IPS-NIHi7 (cell line): ENCODE measurements around the gene PRPF4.
"Not testable (repeated sequence)": the region's sequence is repeated elsewhere in the genome, so short reads cannot be mapped to it uniquely, and the experiment has no call there.

Source experiments
- DNase-seq: peaks from one replicate; pipeline ENCODE4 v3.0.0; 2012; ENCODE audit warnings: mixed read lengths; ENCODE audit errors: extremely low spot score

The PRPF4 gene

DNA sequence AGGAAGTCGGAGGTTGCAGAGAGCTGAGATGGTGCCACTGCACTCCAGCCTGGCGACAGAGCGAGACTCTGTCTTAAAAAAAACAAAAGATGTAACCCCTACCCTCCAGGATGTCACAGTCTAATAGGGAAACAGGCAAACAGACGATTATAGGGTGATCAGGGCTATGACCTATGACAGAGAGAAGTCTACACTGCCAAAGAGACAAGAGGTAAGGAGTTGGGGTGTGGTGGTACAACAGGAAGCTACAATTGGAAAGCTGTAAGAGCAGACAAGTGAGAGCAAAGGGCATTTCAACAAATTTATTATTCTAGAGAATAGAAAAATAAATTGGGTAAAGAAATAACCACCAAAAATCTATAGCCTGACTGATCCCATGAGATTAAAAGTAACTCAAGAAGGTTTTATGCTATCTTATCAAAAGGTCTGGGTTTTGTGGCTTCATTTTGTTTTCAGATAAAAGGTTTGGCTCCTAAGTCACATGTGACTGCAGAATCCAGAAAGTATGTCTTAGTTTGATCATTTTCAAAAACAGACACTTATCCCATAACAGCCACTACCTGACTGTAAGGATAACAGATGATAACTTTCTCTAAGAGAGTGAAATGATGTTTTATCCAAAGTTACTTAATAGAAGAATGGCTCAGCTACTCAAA is 7.4 kb upstream of the PRPF4 start:
- no peak for DNase-seq

DNA sequence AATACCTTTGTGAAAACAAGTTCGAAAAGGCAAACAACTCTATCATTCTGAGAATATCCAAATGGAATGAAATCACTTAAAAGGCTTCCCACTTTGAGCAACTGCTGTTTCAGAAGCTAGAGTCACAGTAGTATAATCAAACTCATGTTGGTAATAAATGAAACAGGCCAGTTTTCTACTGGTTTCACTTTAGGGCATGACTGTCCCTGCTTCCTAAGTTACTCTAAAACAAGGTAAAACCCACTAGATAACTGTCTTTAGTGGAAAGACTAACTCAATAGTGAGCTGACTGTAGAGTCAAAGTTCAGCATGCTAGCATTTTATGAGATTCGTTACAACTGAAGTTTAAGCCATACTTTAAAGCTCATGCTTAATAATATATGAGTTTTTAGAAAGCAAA is 6.1 kb upstream of the PRPF4 start:
- no peak for DNase-seq

DNA sequence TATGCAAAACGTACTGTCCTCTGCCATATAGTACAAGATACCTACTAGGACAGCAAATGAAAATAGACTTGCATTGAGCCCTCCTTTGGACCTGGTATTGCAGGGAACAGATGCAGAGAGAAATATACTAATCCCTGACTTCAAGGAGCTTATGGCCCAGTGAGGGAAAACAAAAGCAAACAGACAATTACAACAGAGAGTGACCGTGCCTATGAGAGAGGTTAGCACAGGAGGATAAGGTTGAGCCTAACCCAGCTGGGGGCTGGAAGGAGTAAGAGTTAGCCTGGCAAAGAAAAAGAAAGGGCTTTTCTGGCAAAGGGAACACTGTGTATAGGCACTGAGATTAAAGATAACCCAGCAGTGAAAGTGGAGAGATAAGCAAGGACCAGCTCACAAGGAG is 5.6 kb upstream of the PRPF4 start:
- no peak for DNase-seq

DNA sequence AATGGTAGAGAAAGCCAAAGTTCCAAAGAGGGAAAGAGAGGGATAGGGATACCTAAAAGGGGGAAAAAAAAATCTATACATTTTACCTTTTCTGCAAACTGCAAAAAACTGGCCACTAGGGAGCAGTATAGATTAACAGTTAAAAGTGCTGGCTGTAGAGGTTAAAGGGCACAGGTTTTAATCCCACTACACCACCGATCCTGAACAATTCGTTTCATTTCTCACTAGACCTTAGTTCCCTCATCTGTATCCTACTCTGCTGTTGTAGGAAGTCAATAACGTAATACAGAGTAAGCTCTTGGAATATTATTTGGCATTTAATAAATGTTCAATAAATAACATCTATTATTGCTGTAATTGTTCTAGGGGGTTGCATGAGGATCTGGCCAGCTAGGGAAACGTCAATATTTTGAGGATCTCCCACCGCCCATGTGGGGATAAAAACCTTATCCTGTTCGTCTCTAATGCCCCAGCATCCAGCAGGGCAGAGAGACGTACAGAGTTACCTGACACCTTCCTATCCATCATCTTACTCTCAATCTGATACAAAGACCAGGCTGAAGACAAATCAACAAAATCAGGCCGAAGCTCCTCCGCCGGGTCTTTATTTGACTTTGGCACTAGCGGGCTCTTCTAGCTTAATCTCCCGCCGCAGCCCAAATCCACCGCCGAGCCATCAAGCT is 843 bp upstream of the PRPF4 start:
- peak; percentile 62 for DNase-seq

DNA sequence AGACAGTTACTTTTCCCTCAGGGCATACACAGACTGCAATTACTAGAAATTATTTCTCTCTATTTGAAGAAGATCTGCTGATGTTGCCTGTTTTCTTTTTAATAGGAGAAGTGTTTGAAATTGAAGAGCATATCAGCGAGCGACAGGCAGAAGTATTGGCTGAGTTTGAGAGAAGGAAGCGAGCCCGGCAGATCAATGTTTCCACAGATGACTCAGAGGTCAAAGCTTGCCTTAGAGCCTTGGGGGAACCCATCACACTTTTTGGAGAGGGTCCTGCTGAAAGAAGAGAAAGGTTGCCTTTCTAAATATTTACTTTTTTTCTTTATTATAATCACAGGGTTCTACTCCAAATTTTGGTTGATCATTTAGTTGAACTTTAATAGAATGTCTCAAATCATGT is 3.4 kb downstream of the PRPF4 start:
- DNase-seq: no peak

- no peak for DNase-seq
Measured at GRCh38 chr9:113281356-113281755, 5.9 kb downstream of the PRPF4 start.

GRCh38 chr9:113289091-113289490 is 13.6 kb downstream of the PRPF4 start:
- DNase-seq: no peak

GRCh38 chr9:113290052-113290607 is 14.7 kb downstream of the PRPF4 start:
- DNase-seq: no peak

- no peak for DNase-seq
Measured at GRCh38 chr9:113293285-113293878, 17.9 kb downstream of the PRPF4 start.

GRCh38 chr9:113296247-113296646 is 20.8 kb downstream of the PRPF4 start:
- DNase-seq: not testable (repeated sequence)

- no peak for DNase-seq
Measured at GRCh38 chr9:113296796-113297558, 21.5 kb downstream of the PRPF4 start.

GRCh38 chr9:113298311-113298710 is 22.9 kb downstream of the PRPF4 start:
- no peak for DNase-seq

DNA sequence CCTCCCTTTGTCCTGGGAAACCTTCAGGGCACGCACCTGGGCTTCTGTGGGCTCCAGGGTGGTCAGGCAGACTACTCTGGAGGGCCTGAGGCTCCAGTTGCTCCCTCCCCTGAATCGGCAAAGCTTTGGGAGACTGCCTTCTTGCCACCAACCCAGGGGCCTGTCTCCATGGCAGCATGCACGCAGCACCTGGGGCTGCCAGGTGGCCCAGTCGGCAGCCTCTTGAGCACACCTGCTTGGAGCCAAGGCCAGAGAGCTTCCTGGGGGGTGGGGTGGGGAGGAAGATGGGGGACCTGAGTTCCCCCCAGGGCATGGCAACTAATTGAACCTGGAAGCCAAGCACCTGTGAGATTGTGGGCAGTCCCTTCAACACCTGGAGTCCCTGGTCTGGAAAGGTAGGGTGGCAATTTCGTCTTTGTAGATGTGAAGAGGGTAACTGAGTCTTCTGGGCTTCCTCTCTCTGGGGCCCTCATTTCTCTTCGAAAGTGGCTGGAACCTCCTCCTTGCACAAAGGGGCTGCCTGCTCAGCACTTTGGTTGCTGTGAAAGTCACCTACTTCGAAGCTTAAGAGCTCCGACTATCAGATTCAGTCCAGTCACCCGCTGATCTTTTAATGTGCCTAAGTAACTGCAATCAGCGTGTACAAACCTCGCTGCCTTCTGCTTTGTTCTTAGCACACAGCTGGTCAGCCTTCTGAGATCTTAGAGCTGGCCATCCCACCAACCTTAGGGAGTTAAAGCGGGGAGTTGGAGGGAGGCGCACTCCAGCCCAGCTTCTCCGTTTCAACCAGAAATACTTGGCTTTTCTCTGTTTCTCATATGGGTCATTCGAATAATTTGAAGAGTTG is 23.7 kb downstream of the PRPF4 start:
- DNase-seq: no peak

DNA sequence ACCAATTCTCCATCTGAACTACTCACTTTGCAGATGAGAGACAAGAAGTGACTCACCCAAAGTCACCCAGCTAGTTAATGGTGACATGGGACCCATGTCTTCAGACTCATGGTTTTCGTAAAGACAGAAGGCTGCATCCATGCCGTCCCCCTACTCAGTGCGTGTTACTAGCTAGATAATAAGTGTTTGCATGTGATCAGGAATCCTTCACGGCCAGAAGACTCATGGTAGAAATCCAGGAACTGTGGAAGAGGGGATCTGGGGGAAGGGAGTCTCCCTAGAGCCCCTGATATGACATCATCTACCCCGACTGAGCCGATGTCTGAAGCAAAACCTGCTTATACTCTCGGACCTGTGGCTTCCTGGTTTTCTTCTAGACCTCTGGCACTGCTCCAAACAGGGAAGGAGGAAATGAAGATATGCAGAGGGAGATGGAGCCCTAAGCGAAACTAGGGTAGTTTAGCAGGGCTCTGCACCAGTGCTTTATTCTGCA is 24.4 kb downstream of the PRPF4 start:
- DNase-seq: no peak

DNA sequence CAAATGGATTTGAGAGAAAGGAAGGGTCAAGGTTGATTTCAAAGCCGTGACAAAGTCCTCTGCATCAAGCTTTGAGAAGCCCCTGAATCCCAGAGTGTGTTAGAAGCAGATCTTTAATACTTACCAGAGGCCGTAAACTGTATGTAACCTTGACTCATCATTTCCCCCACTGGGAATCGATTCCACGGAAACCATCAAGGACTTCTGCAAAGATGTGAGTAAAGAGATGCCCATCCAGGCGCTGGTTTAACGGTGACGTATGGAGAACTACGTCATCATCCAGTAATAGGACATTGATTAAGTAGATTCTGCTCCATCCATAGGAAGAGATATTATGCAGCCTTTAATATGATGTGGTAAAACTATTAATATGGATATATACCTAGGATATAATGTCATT is 26.1 kb downstream of the PRPF4 start:
- no peak for DNase-seq

DNA sequence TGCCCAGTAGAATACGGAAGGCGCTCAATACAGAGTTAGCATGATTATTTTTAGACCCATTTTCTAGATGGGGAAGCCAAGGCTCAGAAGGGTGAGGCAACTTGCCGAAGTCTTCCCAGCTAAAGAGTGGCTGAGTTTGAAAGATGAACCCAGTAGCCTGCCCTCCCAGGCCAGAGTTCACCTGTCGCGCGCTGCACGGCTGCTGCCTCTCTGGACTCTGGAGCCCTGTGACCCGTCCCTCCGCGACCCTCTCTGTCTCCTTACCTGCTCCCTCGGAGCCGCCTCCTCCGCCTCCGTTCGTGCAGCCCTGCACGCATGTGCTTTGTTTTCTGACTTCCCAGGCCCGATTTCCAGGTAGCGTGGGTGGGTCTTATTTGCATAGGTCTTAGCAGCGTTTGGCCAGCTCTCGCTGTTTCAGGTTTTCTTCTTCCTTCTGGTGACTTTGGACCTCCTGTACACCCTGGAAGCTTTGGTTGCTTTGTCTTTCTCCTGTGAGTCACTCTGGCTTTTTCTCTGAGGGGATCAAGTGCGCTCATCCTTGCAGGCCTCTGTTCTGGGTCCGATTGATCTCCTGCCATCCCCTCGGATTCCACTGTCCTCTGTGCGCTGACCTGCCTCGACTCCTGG is 27.4 kb downstream of the PRPF4 start, which contains the start of gene RNF183:
TSS of gene RNF183 (minus strand) at position 585 of the 627 bp plus-strand sequence. CDS start 5,192 bp downstream, outside the sequence.
- no peak for DNase-seq

DNA sequence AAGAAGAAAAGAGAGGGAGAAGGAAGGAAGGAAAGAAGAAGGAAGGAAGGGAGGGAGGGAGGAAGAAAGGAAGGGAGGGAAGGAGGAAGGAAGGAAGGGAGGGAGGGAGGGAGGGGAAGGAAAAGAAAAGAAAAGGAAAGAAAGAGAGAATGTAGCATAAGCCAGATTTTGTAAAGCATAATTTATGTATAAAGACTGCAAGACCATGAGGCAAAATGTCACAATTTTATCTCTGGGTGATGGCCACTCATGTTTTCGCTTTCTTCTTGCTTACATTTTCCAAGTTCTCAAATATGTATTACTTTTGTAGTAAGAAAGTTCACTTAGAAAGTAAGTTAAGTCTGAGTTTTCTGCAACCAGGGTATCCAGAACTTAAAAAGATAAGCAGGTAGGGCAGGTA is 31.1 kb downstream of the PRPF4 start:
- no peak for DNase-seq

GRCh38 chr9:113307396-113307975 is 32.0 kb downstream of the PRPF4 start:
- no peak for DNase-seq

DNA sequence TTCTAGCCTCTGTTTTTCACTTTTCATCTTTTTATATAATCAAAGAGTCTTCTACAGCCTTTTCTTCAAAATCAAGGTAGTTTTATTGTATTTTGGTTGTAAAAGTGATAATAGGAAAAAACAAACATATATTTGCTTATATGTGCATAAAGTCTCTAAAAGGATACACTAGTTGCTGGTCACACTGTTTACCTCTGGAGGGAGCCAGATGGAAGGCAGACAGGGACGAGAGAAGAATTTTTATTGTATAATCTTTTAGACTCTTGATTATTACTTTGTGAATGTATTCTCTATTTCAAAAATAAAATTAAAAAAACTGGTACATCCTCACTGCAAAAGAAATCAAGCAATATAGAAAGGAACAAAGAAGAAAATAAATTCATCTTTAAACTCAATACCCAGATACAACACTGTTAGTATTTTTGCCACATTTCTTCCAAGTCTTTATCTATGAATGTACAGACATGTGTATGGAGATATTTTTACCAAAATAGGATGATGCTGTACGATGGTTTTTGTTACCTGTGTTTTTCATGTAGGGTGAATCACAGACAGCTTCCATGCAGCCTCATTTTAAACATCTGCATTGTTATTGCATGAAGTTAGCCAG is 33.9 kb downstream of the PRPF4 start:
- DNase-seq: no peak

DNA sequence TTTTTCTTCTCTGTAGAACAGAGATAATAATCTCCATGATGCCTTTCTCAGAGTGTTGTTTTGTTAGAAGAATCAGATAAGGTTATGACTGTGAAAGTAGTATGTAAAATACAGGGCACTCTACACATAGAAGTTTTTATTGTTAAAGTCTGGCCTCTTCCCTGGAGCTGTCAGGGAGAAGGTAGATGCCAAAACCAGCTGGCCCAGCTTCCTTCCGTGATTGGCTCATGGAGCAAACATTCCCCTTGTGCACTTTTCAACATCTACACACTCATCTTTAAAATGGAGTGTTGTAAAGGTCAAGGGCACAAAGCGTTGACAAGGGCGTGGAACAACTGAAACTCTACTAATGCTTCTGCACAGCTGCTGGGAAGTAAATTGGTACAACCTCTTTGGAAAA is 35.1 kb downstream of the PRPF4 start:
- DNase-seq: no peak
